B cell (primary cell): Measurements from ENCODE around the gene TMEM132A. TPM values are rescaled to one million over a fixed set of nuclear protein-coding genes. Genes with fewer than 3 reads are reported as not detected.

Experiments used
- ATAC-seq: fragments of 200-7000 bp; cut with Tn5 transposase; one replicate; pipeline ENCODE4 v1.10.0; 2021; ENCODE audit warnings: low read depth, mild to moderate bottlenecking, moderate number of reproducible peaks, moderate library complexity
- CTCF ChIA-PET: fragments of 350-600 bp; sonication (Branson Sonifier 250); formaldehyde crosslinking; loops from one replicate; lab custom pipeline; 2021; ENCODE audit warnings: antibody characterized with exemption, inconsistent platforms; lab: Charles Lee
- POLR2A ChIA-PET: fragments of 350-600 bp; sonication (Branson Sonifier 250); formaldehyde crosslinking; loops from one replicate; lab custom pipeline; 2021; ENCODE audit warnings: antibody characterized with exemption; lab: Charles Lee
- DNase-seq: peaks from one replicate; pipeline ENCODE4 v3.0.0; 2013
- H2AFZ ChIP-seq: 2 replicates; pipeline ENCODE4 v1.6.1; 2012; ENCODE audit warnings: mild to moderate bottlenecking, low read depth, low read length; ENCODE audit not compliant: insufficient read depth, poor library complexity, severe bottlenecking
- H3K27ac ChIP-seq, 2 donors: 1 replicate in 1 of 2; 2 replicates in 1 of 2; pipeline ENCODE4 v1.5.1; 2012 to 2013; ENCODE audit warnings: low read length in 2 of 2, mild to moderate bottlenecking in 2 of 2, moderate library complexity in 1 of 2
- H3K27me3 ChIP-seq, 4 experiments: fragments of 200-600 bp in 1 of 4; sonication (generic) in 1 of 4; replicated peaks in 1 of 4; 1 replicate in 2 of 4; 2 replicates in 2 of 4; pipeline versions ENCODE4 v1.6.1 to v1.7.0; 2013 to 2016; ENCODE audit warnings: low read length in 3 of 4, mild to moderate bottlenecking in 2 of 4, mixed read lengths in 1 of 4, moderate library complexity in 1 of 4; ENCODE audit not compliant: insufficient read depth in 4 of 4, control insufficient read depth in 3 of 4; ENCODE audit errors: control extremely low read depth in 1 of 4
- H3K36me3 ChIP-seq, 2 experiments: replicated peaks in 1 of 2; 1 replicate in 1 of 2; 2 replicates in 1 of 2; pipeline versions ENCODE4 v1.6.1 to v1.7.1; 2013; ENCODE audit warnings: low read length in 1 of 2; ENCODE audit not compliant: insufficient read depth in 2 of 2, control insufficient read depth in 1 of 2; ENCODE audit errors: control extremely low read depth in 1 of 2, extremely low read depth in 1 of 2
- H3K4me1 ChIP-seq, 2 donors: fragments of 200-600 bp in 1 of 2; sonication (generic) in 1 of 2; 1 replicate in 1 of 2; 2 replicates in 1 of 2; pipeline versions ENCODE4 v1.5.1 to v1.6.1; 2013 to 2017; ENCODE audit warnings: low read length in 2 of 2; ENCODE audit not compliant: control insufficient read depth in 2 of 2, insufficient read depth in 2 of 2
- H3K4me2 ChIP-seq: replicated peaks from 2 replicates; pipeline ENCODE3; 2012; ENCODE audit warnings: mild to moderate bottlenecking, low read depth, low read length; ENCODE audit not compliant: poor library complexity, severe bottlenecking
- H3K4me3 ChIP-seq, 5 experiments: fragments of 200-600 bp in 1 of 5; sonication (generic) in 1 of 5; 1 replicate in 3 of 5; 2 replicates in 2 of 5; pipeline versions ENCODE4 v1.5.1 to v1.7.0; 2011 to 2016; ENCODE audit warnings: low read length in 4 of 5, mild to moderate bottlenecking in 4 of 5, low read depth in 2 of 5, control low read depth in 1 of 5, moderate library complexity in 1 of 5; ENCODE audit not compliant: insufficient read depth in 1 of 5; ENCODE audit errors: control extremely low read depth in 1 of 5, extremely low read depth in 1 of 5
- H3K79me2 ChIP-seq: fragments of 200-600 bp; sonication (generic); one replicate; pipeline ENCODE4 v1.6.0; 2016; ENCODE audit warnings: low read length; ENCODE audit not compliant: control insufficient read depth, insufficient read depth
- H3K9ac ChIP-seq: fragments of 200-600 bp; sonication (generic); 2 replicates; pipeline ENCODE4 v1.6.1; 2017; ENCODE audit warnings: mild to moderate bottlenecking, low read length, moderate library complexity
- H3K9me3 ChIP-seq, 3 donors: one replicate each; pipeline versions ENCODE4 v1.6.1 to v1.7.1; 2013; ENCODE audit warnings: low read length in 2 of 3; ENCODE audit not compliant: control insufficient read depth in 2 of 3, insufficient read depth in 1 of 3; ENCODE audit errors: control extremely low read depth in 1 of 3
- H4K20me1 ChIP-seq: 2 replicates; pipeline ENCODE4 v1.6.0; 2012; ENCODE audit warnings: mild to moderate bottlenecking, low read length; ENCODE audit not compliant: insufficient read depth, control insufficient read depth, poor library complexity, severe bottlenecking
- H3K27ac Mint-ChIP-seq: one replicate; pipeline ENCODE4 v1.8.0; 2021; ENCODE audit warnings: mixed read lengths
- H3K27me3 Mint-ChIP-seq: one replicate; pipeline ENCODE4 v1.8.0; 2021; ENCODE audit warnings: mixed read lengths
- H3K4me1 Mint-ChIP-seq: one replicate; pipeline ENCODE4 v1.8.0; 2021; ENCODE audit warnings: mixed read lengths
- H3K4me3 Mint-ChIP-seq: one replicate; pipeline ENCODE4 v1.8.0; 2021; ENCODE audit warnings: mixed read lengths
- H3K9me3 Mint-ChIP-seq: one replicate; pipeline ENCODE4 v1.8.0; 2022; ENCODE audit warnings: mixed read lengths; ENCODE audit not compliant: insufficient read depth
- CTCF ChIP-seq: fragments of 200-600 bp; IDR thresholded peaks from one replicate; pipeline ENCODE4 v1.8.0; 2022; ENCODE audit warnings: antibody characterized with exemption, mild to moderate bottlenecking
- EZH2 ChIP-seq: IDR thresholded peaks from 2 replicates; pipeline ENCODE4 v1.6.1; 2012; ENCODE audit warnings: borderline replicate concordance, low read depth, mild to moderate bottlenecking, moderate library complexity, low read length; ENCODE audit not compliant: insufficient read depth, poor library complexity, severe bottlenecking
- WGBS: methylation state at CpG from one replicate; pipeline ENCODE4 v1.1.5; 2013; ENCODE audit warnings: missing lambda C conversion rate; ENCODE audit not compliant: insufficient coverage; 5-methylcytosine and 5-hydroxymethylcytosine counted together
- intact Hi-C: fragments of 100-400 bp; cut with micrococcal nuclease; formaldehyde crosslinking; loops from one replicate; pipeline ENCODE4 v1.10.0; 2022
- polyA plus RNA-seq: library from polyadenylated mRNA; depleted of rRNA; stranded (reverse); fragments of >200 nt; gene quantifications from 2 replicates; pipeline ENCODE4 v1.2.3, GENCODE V29; 2012
- total RNA-seq, 2 donors: library from RNA; stranded (reverse); fragments of 120-200 nt in 1 of 2; gene quantifications; 1 replicate in 1 of 2; 2 replicates in 1 of 2; pipeline versions ENCODE4 v1.2.3 to v1.2.4, GENCODE V29; 2013 to 2022

TMEM132A gene
- total and polyA plus RNA-seq, 2 donors (not counting 1 experiment from before 2014, with no cell fraction given), result 1.2 to 11.3 TPM

- H3K36me3 ChIP-seq, result peaks cover 2 to 26% of the 10 kb centered on the region in 2 experiments
- ATAC-seq, result peak; percentile 89
- H3K27ac Mint-ChIP-seq, result peak within 1 kb of the TSS; percentile 97
- H4K20me1 ChIP-seq, result peaks cover 41% of the 10 kb centered on the region
- peaks cover 65% of the 10 kb centered on the region for H3K4me1 Mint-ChIP-seq
- peaks cover 47 to 51% of the 10 kb centered on the region in 2 donors for H3K4me1 ChIP-seq
- peak within 1 kb of the TSS; percentile 72 to 98 (median 81) for H3K4me3 ChIP-seq
- H3K4me3 Mint-ChIP-seq, result peak within 1 kb of the TSS; percentile 92
- peak within 1 kb of the TSS; percentile 80 to 83 for H3K27ac ChIP-seq
- peak within 1 kb of the TSS; percentile 89 for H2AFZ ChIP-seq
- WGBS, result under 1% methylated on average over 75 of the region's 75 CpGs
- no peaks in the 10 kb centered on the region for H3K9me3 Mint-ChIP-seq
- H3K27me3 ChIP-seq, result no peaks in the 10 kb centered on the region
- peaks cover 40% of the 10 kb centered on the region for H3K79me2 ChIP-seq
- H3K4me2 ChIP-seq, result peak within 1 kb of the TSS; percentile 94
- no peaks in the 10 kb centered on the region for H3K27me3 Mint-ChIP-seq
- ChIA-PET POLR2A (interaction anchor here (0.7 to 0.9 kb wide), 3 partner anchors 9 to 137 kb away, joined by 3 read pairs; no protein-coding TSS in a partner anchor), CTCF (interaction anchor here (1.3 to 10.2 kb wide), 4 partner anchors 10 to 281 kb away, joined by 3 to 129 read pairs (median 8); partner anchors contain the start of gene TMEM109)
- DNase-seq, result peak; percentile 98
- TF ChIP-seq EZH2 (no peak), CTCF (no peak)
- intact Hi-C loops, result loop anchor here (1.0 to 2.0 kb wide), 3 partner anchors 9 to 255 kb away; partner anchors contain the start of genes SLC15A3 and VPS37C
- H3K9me3 ChIP-seq, result no peaks in the 10 kb centered on the region
- H3K9ac ChIP-seq, result peak within 1 kb of the TSS; percentile 89
Observed at GRCh38 chr11:60906132-60906972, 17.9 kb upstream of the TMEM132A start, which contains the start of gene PRPF19. Gene PRPF19 (minus strand): TSS chr11:60906585. CDS start chr11:60906382, 203 bp downstream.
